Epithelial cell of esophagus (primary cell): Measurements from ENCODE around the gene CEACAM21.

Source experiments
- DNase-seq: peaks from one replicate; pipeline ENCODE4 v3.0.0; 2010; ENCODE audit warnings: low read depth
- H3K4me3 ChIP-seq: 2 replicates; pipeline ENCODE4 v1.5.1; 2011; ENCODE audit warnings: mild to moderate bottlenecking, low read length, control low read depth
- TF ChIP-seq, protein P1 (sequence below): IDR thresholded peaks from 2 replicates; pipeline ENCODE4 v1.5.1; 2011; ENCODE audit warnings: low read depth, mild to moderate bottlenecking, low read length, control low read depth, inconsistent platforms; ENCODE audit not compliant: insufficient read depth; ENCODE audit errors: missing control alignments

Gene CEACAM21

DNA sequence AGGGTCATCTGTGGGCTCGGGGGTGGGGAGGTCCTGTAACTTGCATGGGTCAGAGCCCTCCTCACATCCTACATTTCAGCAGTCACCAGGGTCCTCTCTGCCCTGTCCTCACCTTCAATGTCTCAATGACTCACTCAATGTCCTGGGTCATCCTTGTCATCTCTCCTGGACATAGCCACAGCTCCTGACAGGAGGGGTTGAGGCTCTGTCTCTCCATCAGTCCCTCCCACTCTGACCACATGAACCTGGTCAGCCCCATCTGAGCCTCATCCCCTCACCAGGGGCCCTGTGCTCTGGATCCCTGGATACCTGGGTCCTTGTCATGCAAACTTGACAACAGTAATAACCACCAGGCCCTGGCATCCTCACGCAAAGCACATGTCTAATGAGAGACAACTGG lies 13.4 kb downstream of the CEACAM21 start:
- DNase-seq: no peak
- TF ChIP-seq, protein P1, sequence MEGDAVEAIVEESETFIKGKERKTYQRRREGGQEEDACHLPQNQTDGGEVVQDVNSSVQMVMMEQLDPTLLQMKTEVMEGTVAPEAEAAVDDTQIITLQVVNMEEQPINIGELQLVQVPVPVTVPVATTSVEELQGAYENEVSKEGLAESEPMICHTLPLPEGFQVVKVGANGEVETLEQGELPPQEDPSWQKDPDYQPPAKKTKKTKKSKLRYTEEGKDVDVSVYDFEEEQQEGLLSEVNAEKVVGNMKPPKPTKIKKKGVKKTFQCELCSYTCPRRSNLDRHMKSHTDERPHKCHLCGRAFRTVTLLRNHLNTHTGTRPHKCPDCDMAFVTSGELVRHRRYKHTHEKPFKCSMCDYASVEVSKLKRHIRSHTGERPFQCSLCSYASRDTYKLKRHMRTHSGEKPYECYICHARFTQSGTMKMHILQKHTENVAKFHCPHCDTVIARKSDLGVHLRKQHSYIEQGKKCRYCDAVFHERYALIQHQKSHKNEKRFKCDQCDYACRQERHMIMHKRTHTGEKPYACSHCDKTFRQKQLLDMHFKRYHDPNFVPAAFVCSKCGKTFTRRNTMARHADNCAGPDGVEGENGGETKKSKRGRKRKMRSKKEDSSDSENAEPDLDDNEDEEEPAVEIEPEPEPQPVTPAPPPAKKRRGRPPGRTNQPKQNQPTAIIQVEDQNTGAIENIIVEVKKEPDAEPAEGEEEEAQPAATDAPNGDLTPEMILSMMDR: no peak
- H3K4me3 ChIP-seq: no peak overlapping the region

DNA sequence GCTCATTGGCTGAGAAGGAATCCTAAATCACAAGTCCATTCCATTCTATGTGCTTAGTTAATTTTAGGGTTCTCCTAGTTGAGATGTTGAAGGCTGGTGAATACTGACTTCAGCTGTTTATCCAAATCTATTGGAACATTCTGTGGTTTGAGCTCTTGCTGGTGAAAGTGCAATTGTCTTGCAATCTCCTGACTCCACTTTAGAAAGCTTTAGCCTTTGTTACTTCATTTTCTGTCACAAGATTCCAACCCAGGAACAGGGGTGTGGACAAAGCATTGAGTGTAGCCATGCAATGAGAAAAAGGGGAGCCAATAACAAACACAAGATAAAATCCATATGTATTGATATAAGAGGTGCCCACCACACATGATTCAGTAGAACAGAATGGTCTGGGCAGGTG lies 15.0 kb downstream of the CEACAM21 start:
- DNase-seq: no peak
- no peak overlapping the region for H3K4me3 ChIP-seq
- TF ChIP-seq, protein P1: no peak

- TF ChIP-seq, protein P1: no peak
- DNase-seq: no peak
- H3K4me3 ChIP-seq: no peak overlapping the region
Observed at GRCh38 chr19:41591951-41592562, 16.1 kb downstream of the CEACAM21 start.

- DNase-seq: peak; percentile 86
- TF ChIP-seq, protein P1: peak; percentile 82
- H3K4me3 ChIP-seq: no peak overlapping the region
Observed at GRCh38 chr19:41595258-41595889, 19.4 kb downstream of the CEACAM21 start.

GRCh38 chr19:41595890-41596280 lies 19.9 kb downstream of the CEACAM21 start:
- no peak overlapping the region for H3K4me3 ChIP-seq
- TF ChIP-seq, protein P1: no peak
- no peak for DNase-seq

DNA sequence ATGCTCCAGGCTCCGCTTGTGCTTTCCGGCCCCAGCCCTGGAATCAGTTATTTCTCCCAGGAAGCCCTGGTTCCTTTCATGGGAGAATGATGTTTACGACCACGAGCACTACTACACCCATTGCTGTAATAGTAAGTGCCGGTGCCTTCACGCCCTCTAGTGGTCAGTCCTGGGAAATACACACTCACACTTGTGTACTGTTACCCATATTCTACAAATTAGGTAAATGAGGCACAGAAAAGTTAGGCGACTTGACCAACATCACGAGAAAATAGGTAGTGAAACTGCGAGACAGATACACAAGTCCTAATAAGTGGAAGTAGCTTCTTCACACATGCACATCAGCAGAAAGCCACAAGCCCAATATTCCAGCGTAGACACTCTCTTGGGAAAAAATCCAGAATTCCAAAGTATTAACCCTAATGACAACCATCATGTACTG lies 21.7 kb downstream of the CEACAM21 start:
- peak; percentile 72 for DNase-seq
- no peak overlapping the region for H3K4me3 ChIP-seq
- TF ChIP-seq, protein P1: peak; percentile 96
